ENCODE results near the gene ADAMTS4. TPM values are rescaled to one million over a fixed set of nuclear protein-coding genes. Genes with fewer than 3 reads are reported as not detected.
A peak's percentile ranks its signal among the peaks of the same experiment; 100 is the strongest.

Gene ADAMTS4
- polyA plus RNA-seq, 1 experiment: 1.3 TPM

GRCh38 chr1:161153682-161154337, 45.0 kb downstream of the ADAMTS4 start, which contains the start of gene UFC1:
Gene UFC1 (plus strand): TSS chr1:161153978. CDS start chr1:161153998, 20 bp downstream.
- DNase-seq (ENCODE audit: low read depth): peak; percentile 60
- ChIA-PET CTCF (interaction anchor here (0.7 to 1.0 kb wide), 3 partner anchors 11 to 78 kb away, joined by 3 to 4 read pairs (median 3); no protein-coding TSS in a partner anchor), POLR2A (interaction anchor here (0.6 kb wide), 5 partner anchors 12 to 117 kb away, joined by 3 to 11 read pairs (median 3); partner anchors contain the start of genes DEDD, PPOX and USF1)
- TF ChIP-seq CTCF (IDR thresholded peaks at IDR 0.05; ENCODE audit: insufficient read depth, low read depth, low read length): no peak
- Histone ChIP-seq H3K36me3 (ENCODE audit: control insufficient read depth, insufficient read depth, low read length) (peaks cover 5% of the 10 kb centered on the region), H3K4me3 (ENCODE audit: low read depth, low read length) (peak within 1 kb of the TSS; percentile 72), H3K27me3 (ENCODE audit: control insufficient read depth, insufficient read depth, low read length) (no peaks in the 10 kb centered on the region)

- no peak for TF ChIP-seq CTCF (IDR thresholded peaks at IDR 0.05; ENCODE audit: insufficient read depth, low read depth, low read length)
- peak overlapping the region; percentile 72 for H3K4me3 ChIP-seq (ENCODE audit: low read depth, low read length)
- H3K27me3 ChIP-seq (ENCODE audit: control insufficient read depth, insufficient read depth, low read length): no peaks in the 10 kb centered on the region
- POLR2A ChIA-PET: interaction anchor here (0.6 kb wide), 5 partner anchors 13 to 117 kb away, joined by 3 to 11 read pairs (median 3); partner anchors contain the start of genes DEDD, PPOX and USF1
- H3K36me3 ChIP-seq (ENCODE audit: control insufficient read depth, insufficient read depth, low read length): peaks cover 3% of the 10 kb centered on the region; the same call in 1 of the 2 replicates
- CTCF ChIA-PET: interaction anchor here (0.7 to 1.0 kb wide), 3 partner anchors 10 to 78 kb away, joined by 3 to 4 read pairs (median 3); no protein-coding TSS in a partner anchor
- DNase-seq (ENCODE audit: low read depth): no peak
Observed at GRCh38 chr1:161153176-161153575, 45.7 kb downstream of the ADAMTS4 start.

- CTCF ChIA-PET: no interaction called here
- Histone ChIP-seq H3K4me3 (ENCODE audit: low read depth, low read length) (no peak overlapping the region), H3K27me3 (ENCODE audit: control insufficient read depth, insufficient read depth, low read length) (no peaks in the 10 kb centered on the region), H3K36me3 (ENCODE audit: control insufficient read depth, insufficient read depth, low read length) (no peaks in the 10 kb centered on the region)
- TF ChIP-seq CTCF (IDR thresholded peaks at IDR 0.05; ENCODE audit: insufficient read depth, low read depth, low read length): no peak
- DNase-seq (ENCODE audit: low read depth): no peak
- POLR2A ChIA-PET: interaction anchor here (0.6 kb wide), 1 partner anchor 754 kb away, joined by 3 read pairs; no protein-coding TSS in a partner anchor
Observed at GRCh38 chr1:161145832-161146231, 53.0 kb downstream of the ADAMTS4 start.

GRCh38 chr1:161140755-161141400, 58.0 kb downstream of the ADAMTS4 start:
- no peak for DNase-seq (ENCODE audit: low read depth)
- CTCF ChIA-PET: interaction anchor here (0.9 to 3.8 kb wide), 9 partner anchors 8 to 145 kb away, joined by 3 to 36 read pairs (median 4); partner anchors contain the start of gene PPOX
- no peaks in the 10 kb centered on the region for H3K27me3 ChIP-seq (ENCODE audit: control insufficient read depth, insufficient read depth, low read length)
- H3K36me3 ChIP-seq (ENCODE audit: control insufficient read depth, insufficient read depth, low read length): no peaks in the 10 kb centered on the region
- TF ChIP-seq CTCF (IDR thresholded peaks at IDR 0.05; ENCODE audit: insufficient read depth, low read depth, low read length): no peak
- POLR2A ChIA-PET: interaction anchor here (0.6 kb wide), 1 partner anchor 32 kb away, joined by 3 read pairs; no protein-coding TSS in a partner anchor
- no peak overlapping the region for H3K4me3 ChIP-seq (ENCODE audit: low read depth, low read length)

- ChIA-PET POLR2A (no interaction called here), CTCF (interaction anchor here (0.6 to 3.8 kb wide), 5 partner anchors 10 to 148 kb away, joined by 3 to 36 read pairs (median 4); partner anchors contain the start of gene PPOX)
Observed at GRCh38 chr1:161139766-161140165, 59.1 kb downstream of the ADAMTS4 start.

More at GRCh38 chr1:161139766-161140165, 59.1 kb downstream of the ADAMTS4 start:
- Histone ChIP-seq H3K4me3 (ENCODE audit: low read depth, low read length) (no peak overlapping the region), H3K27me3 (ENCODE audit: control insufficient read depth, insufficient read depth, low read length) (no peaks in the 10 kb centered on the region), H3K36me3 (ENCODE audit: control insufficient read depth, insufficient read depth, low read length) (no peaks in the 10 kb centered on the region)
- TF ChIP-seq CTCF (IDR thresholded peaks at IDR 0.05; ENCODE audit: insufficient read depth, low read depth, low read length): peak; percentile 63
- no peak for DNase-seq (ENCODE audit: low read depth)

All from BJ (cell line).